CD4-positive, alpha-beta T cell treated with Interleukin-1 beta for 1 hour (primary cell): ENCODE data around the gene AFTPH.

Source experiments
- DNase-seq, 2 donors: peaks; one replicate each; pipeline ENCODE4 v3.0.0-alpha.2; 2020 to 2022

The AFTPH gene

GRCh38 chr2:64593035-64593655 lies 69.0 kb downstream of the AFTPH start:
- no peak for DNase-seq

GRCh38 chr2:64594226-64594989 lies 70.3 kb downstream of the AFTPH start:
- DNase-seq = no peak

- no peak for DNase-seq
Measured at GRCh38 chr2:64595397-64596176, 71.5 kb downstream of the AFTPH start.

- no peak for DNase-seq
Measured at GRCh38 chr2:64598226-64598625, 74.1 kb downstream of the AFTPH start.

GRCh38 chr2:64599469-64599868 lies 75.3 kb downstream of the AFTPH start:
- no peak for DNase-seq

- no peak for DNase-seq
Measured at GRCh38 chr2:64601034-64601754, 77.1 kb downstream of the AFTPH start.

- no peak for DNase-seq
Measured at GRCh38 chr2:64601785-64602391, 77.8 kb downstream of the AFTPH start.

GRCh38 chr2:64602436-64602835 lies 78.3 kb downstream of the AFTPH start:
- no peak for DNase-seq

GRCh38 chr2:64604155-64604554 lies 80.0 kb downstream of the AFTPH start:
- DNase-seq = no peak

GRCh38 chr2:64605026-64605471 lies 80.9 kb downstream of the AFTPH start:
- DNase-seq = no peak

GRCh38 chr2:64605991-64606478 lies 81.9 kb downstream of the AFTPH start:
- no peak for DNase-seq

GRCh38 chr2:64606479-64607363 lies 82.6 kb downstream of the AFTPH start:
- DNase-seq = peak; percentile 90 to 92

- DNase-seq = no peak
Measured at GRCh38 chr2:64607381-64608304, 83.5 kb downstream of the AFTPH start.

- no peak for DNase-seq
Measured at GRCh38 chr2:64608867-64609226, 84.7 kb downstream of the AFTPH start.

GRCh38 chr2:64609227-64609941 lies 85.3 kb downstream of the AFTPH start:
- peak; percentile 75 for DNase-seq

GRCh38 chr2:64609942-64610281 lies 85.8 kb downstream of the AFTPH start:
- no peak for DNase-seq

- DNase-seq = no peak
Measured at GRCh38 chr2:64610316-64610855, 86.3 kb downstream of the AFTPH start.

GRCh38 chr2:64612575-64613195 lies 88.6 kb downstream of the AFTPH start:
- no peak for DNase-seq

GRCh38 chr2:64613276-64613675 lies 89.1 kb downstream of the AFTPH start:
- DNase-seq = no peak
